Spleen (tissue), 7 donors: ENCODE measurements around the gene OSBPL9.

Experiments
- POLR2A ChIP-seq, 3 donors: fragments of 450-650 bp; IDR thresholded peaks; one replicate each; pipeline ENCODE4 v1.5.1; 2017; ENCODE audit warnings: antibody characterized with exemption in 3 of 3, mild to moderate bottlenecking in 1 of 3
- POLR2AphosphoS5 ChIP-seq, 3 donors: sonication (generic); formaldehyde crosslinking; IDR thresholded peaks; one replicate each; pipeline ENCODE4 v1.5.1; 2017; ENCODE audit warnings: antibody characterized with exemption in 3 of 3
- TF ChIP-seq, protein P1 (sequence below), 11 experiments: fragments of 200-600 bp in 7 of 11; fragments of 450-650 bp in 4 of 11; sonication (generic) in 4 of 11; IDR thresholded peaks in 8 of 11; conservative IDR thresholded peaks in 3 of 11; 1 replicate in 7 of 11; 2 replicates in 4 of 11; pipeline versions ENCODE4 v1.4.0 to v1.8.0; 2016 to 2021; ENCODE audit warnings: antibody characterized with exemption in 11 of 11, inconsistent platforms in 4 of 11, mild to moderate bottlenecking in 1 of 11
- donor health status: DM: no; HTN: no; CAD: no; lungs with moderate emphysema.
- donor health status: DM: no; HTN: no; CAD: no.
- donor health status: DM: no; HTN: no; CAD: no.

DNA sequence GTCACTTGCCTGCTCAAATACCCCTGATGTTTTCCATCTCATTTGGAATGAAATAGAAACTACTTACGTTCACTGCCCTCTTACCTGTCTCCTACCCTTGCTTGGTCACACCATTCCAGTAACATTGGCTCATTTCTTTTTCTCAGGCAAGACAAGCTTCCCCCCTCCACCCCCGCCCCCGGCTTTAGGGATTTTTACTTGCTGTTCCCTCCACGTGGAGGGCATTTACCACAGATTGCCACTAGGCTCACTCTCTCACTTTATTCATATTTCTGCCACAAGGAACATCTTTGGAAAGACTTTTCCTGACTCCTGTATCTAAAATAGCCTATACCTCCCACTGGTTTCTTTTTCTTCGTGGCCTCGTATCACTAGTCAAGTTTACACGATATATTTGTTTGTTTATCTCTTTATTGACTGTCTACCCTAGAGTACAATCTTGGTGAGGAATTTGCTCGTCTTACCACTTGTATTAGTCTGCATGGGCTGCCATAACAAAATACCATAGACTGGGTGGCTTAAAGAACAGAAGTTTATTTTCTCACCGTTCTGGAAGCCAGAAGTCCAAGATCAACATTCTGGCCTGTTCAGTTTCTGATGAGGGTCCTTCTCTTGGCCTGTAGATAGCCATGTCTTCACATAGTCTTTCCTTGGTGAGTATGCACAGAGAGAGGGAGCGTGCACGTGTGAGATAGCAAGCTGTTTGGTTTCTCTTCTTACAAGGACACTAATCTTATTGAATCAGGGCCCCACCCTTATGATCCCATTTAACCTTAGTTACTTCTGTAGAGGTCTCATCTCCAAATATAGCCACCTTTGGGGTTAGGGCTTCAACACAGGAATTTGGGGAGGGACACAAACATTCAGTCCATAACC is 135.4 kb downstream of the OSBPL9 start:
- TF ChIP-seq, protein P1, sequence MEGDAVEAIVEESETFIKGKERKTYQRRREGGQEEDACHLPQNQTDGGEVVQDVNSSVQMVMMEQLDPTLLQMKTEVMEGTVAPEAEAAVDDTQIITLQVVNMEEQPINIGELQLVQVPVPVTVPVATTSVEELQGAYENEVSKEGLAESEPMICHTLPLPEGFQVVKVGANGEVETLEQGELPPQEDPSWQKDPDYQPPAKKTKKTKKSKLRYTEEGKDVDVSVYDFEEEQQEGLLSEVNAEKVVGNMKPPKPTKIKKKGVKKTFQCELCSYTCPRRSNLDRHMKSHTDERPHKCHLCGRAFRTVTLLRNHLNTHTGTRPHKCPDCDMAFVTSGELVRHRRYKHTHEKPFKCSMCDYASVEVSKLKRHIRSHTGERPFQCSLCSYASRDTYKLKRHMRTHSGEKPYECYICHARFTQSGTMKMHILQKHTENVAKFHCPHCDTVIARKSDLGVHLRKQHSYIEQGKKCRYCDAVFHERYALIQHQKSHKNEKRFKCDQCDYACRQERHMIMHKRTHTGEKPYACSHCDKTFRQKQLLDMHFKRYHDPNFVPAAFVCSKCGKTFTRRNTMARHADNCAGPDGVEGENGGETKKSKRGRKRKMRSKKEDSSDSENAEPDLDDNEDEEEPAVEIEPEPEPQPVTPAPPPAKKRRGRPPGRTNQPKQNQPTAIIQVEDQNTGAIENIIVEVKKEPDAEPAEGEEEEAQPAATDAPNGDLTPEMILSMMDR (IDR thresholded peaks at IDR 0.05 in 8 of 11, conservative IDR thresholded peaks at IDR 0.05 in 3 of 11), result no peak
- TF ChIP-seq POLR2A (IDR thresholded peaks at IDR 0.05) (no peak), POLR2AphosphoS5 (IDR thresholded peaks at IDR 0.05) (no peak)
